K562 (cell line): ENCODE measurements around the gene NCKAP1.

ENCODE experiments used
- BHLHE40 ChIP-seq: IDR thresholded peaks from 2 replicates; pipeline ENCODE4 v1.6.1; 2011; ENCODE audit warnings: low read length, improper control_type of control experiment
- ELF4 ChIP-seq: fragments of 450-650 bp; formaldehyde crosslinking; IDR thresholded peaks from 2 replicates; pipeline ENCODE4 v1.4.0; 2022; ENCODE audit warnings: missing genetic modification characterization
- EP400 ChIP-seq: fragments of 450-650 bp; IDR thresholded peaks from 2 replicates; pipeline ENCODE4 v1.6.1; 2017; ENCODE audit warnings: antibody characterized with exemption, mild to moderate bottlenecking, moderate library complexity
- HMG20B ChIP-seq: fragments of 250-450 bp; sonication (Bioruptor Pico); IDR thresholded peaks from 2 replicates; pipeline ENCODE4 v1.5.0; 2021; ENCODE audit warnings: mild to moderate bottlenecking
- KLF13 ChIP-seq: fragments of 450-650 bp; IDR thresholded peaks from 2 replicates; pipeline ENCODE4 v1.6.1; 2016; ENCODE audit warnings: missing genetic modification characterization, low read depth, mild to moderate bottlenecking, missing compliant biosample characterization, moderate library complexity, borderline replicate concordance
- POLR2A ChIP-seq: fragments of 450-650 bp; conservative IDR thresholded peaks from 2 replicates; pipeline ENCODE4 v1.6.1; 2016
- TAF1 ChIP-seq: IDR thresholded peaks from 2 replicates; pipeline ENCODE4 v1.6.1; 2011; ENCODE audit warnings: mild to moderate bottlenecking, low read length, moderate library complexity; ENCODE audit not compliant: insufficient read depth, control insufficient read depth, severe bottlenecking; ENCODE audit errors: extremely low read depth
- TF ChIP-seq, protein P1 (sequence below): fragments of 450-650 bp; IDR thresholded peaks from 2 replicates; pipeline ENCODE4 v1.6.1; 2018; ENCODE audit not compliant: partially characterized antibody
- TF ChIP-seq, protein P2 (sequence below), 2 experiments: fragments of 450-650 bp; IDR thresholded peaks; 2 replicates each; pipeline ENCODE4 v1.6.1; 2016

DNA sequence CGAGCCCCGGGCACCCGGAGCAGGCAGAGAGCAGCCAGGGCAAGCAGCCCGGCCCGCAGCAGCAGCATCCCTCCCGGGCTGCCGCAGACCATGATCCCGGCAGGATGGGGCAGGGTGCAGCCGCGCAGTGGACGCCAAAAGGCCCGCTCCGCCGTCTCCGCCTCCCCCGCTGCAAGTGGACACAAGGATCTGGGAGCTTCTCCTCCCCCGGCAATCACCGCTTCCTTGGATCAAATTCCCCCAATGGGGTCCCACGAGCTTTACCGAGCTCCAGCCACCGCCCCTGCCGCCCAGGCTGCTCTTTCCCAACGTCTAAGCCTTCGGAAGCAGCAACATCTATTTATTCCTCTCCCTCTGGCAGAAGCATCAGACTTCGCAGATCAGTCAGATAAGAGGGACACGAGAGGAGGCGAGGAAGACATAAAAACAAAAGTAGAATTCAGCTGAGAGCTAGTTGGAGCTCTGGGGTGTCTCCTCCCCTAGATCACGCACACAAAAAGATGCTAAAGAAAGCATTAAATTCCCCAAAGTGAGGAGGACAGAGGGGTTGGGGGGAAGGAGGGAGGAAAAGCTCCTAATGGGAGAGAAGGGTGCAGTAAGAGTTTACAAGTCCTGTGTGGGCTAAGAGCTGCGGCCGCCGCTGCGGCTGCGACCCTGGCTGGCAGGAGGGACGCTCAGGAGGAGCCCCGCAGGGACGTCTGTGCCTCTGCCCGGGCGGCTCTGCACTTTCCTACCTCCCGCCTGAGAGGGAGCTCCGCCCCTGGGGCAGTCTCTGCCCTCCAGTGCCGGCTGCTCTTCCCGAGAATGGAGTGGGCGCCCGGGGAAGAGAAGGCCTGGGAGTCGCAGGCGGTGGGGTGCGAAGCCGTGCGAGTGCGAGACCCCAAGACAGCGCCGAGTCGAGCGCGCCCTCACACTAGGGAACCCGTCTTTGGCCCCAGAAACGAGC, 171.5 kb downstream of the NCKAP1 start, which contains the start of gene FRZB:
- TF ChIP-seq EP400, result no peak
- TF ChIP-seq ELF4 (CRISPR knock-in tag), result no peak
- TF ChIP-seq HMG20B, result no peak
- no peak for TF ChIP-seq BHLHE40
- no peak for TF ChIP-seq TAF1
- no peak for TF ChIP-seq KLF13 (tag)
- TF ChIP-seq, protein P1, sequence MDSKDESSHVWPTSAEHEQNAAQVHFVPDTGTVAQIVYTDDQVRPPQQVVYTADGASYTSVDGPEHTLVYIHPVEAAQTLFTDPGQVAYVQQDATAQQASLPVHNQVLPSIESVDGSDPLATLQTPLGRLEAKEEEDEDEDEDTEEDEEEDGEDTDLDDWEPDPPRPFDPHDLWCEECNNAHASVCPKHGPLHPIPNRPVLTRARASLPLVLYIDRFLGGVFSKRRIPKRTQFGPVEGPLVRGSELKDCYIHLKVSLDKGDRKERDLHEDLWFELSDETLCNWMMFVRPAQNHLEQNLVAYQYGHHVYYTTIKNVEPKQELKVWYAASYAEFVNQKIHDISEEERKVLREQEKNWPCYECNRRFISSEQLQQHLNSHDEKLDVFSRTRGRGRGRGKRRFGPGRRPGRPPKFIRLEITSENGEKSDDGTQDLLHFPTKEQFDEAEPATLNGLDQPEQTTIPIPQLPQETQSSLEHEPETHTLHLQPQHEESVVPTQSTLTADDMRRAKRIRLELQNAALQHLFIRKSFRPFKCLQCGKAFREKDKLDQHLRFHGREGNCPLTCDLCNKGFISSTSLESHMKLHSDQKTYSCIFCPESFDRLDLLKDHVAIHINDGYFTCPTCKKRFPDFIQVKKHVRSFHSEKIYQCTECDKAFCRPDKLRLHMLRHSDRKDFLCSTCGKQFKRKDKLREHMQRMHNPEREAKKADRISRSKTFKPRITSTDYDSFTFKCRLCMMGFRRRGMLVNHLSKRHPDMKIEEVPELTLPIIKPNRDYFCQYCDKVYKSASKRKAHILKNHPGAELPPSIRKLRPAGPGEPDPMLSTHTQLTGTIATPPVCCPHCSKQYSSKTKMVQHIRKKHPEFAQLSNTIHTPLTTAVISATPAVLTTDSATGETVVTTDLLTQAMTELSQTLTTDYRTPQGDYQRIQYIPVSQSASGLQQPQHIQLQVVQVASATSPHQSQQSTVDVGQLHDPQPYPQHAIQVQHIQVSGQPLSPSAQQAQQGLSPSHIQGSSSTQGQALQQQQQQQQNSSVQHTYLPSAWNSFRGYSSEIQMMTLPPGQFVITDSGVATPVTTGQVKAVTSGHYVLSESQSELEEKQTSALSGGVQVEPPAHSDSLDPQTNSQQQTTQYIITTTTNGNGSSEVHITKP, result no peak
- TF ChIP-seq, protein P2, sequence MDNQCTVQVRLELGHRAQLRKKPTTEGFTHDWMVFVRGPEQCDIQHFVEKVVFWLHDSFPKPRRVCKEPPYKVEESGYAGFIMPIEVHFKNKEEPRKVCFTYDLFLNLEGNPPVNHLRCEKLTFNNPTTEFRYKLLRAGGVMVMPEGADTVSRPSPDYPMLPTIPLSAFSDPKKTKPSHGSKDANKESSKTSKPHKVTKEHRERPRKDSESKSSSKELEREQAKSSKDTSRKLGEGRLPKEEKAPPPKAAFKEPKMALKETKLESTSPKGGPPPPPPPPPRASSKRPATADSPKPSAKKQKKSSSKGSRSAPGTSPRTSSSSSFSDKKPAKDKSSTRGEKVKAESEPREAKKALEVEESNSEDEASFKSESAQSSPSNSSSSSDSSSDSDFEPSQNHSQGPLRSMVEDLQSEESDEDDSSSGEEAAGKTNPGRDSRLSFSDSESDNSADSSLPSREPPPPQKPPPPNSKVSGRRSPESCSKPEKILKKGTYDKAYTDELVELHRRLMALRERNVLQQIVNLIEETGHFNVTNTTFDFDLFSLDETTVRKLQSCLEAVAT (IDR thresholded peaks at IDR 0.05), result no peak
- no peak for TF ChIP-seq POLR2A
